Activated CD4-positive, CD25-positive, alpha-beta regulatory T cell treated with anti-CD3 and anti-CD28 coated beads, Interleukin-2, amount 50 U/mL, for 16 hours (primary cell): ENCODE measurements around the gene FAM210A.

Source experiments
- DNase-seq: peaks from one replicate; pipeline ENCODE4 v3.0.0-alpha.2; 2020; ENCODE audit warnings: low read depth, low spot score

FAM210A gene

GRCh38 chr18:13621886-13622619 is 104.3 kb downstream of the FAM210A start:
- no peak for DNase-seq

- no peak for DNase-seq
These were observed 104.9 kb downstream of the FAM210A start for GRCh38 chr18:13621446-13621849.

GRCh38 chr18:13620818-13621445 is 105.4 kb downstream of the FAM210A start:
- DNase-seq = no peak

- no peak for DNase-seq
These were observed 106.1 kb downstream of the FAM210A start for GRCh38 chr18:13620206-13620672.

GRCh38 chr18:13619505-13620205 is 106.7 kb downstream of the FAM210A start:
- no peak for DNase-seq

GRCh38 chr18:13618760-13619438 is 107.5 kb downstream of the FAM210A start:
- DNase-seq = no peak

- DNase-seq = no peak
These were observed 108.4 kb downstream of the FAM210A start for GRCh38 chr18:13617826-13618515.

- DNase-seq = no peak
These were observed 109.8 kb downstream of the FAM210A start for GRCh38 chr18:13616525-13617035.

- DNase-seq = no peak
These were observed 110.3 kb downstream of the FAM210A start for GRCh38 chr18:13616041-13616440.

GRCh38 chr18:13615432-13615861 is 110.9 kb downstream of the FAM210A start:
- no peak for DNase-seq

- no peak for DNase-seq
These were observed 111.6 kb downstream of the FAM210A start for GRCh38 chr18:13614641-13615288.

GRCh38 chr18:13613591-13614501 is 112.5 kb downstream of the FAM210A start:
- no peak for DNase-seq
